Mesodermal cell (in vitro differentiated cells): Measurements from ENCODE around the gene RAPGEF4.

ENCODE experiments used
- H3K27ac ChIP-seq: 2 replicates; pipeline ENCODE4 v1.7.0; 2013; ENCODE audit warnings: mild to moderate bottlenecking, low read depth, low read length, moderate library complexity; ENCODE audit not compliant: severe bottlenecking
- H3K36me3 ChIP-seq: 2 replicates; pipeline ENCODE4 v1.7.1; 2013; ENCODE audit warnings: mild to moderate bottlenecking, low read length, moderate library complexity; ENCODE audit not compliant: control insufficient read depth, insufficient read depth
- H3K4me1 ChIP-seq: one replicate; pipeline ENCODE4 v1.7.1; 2013; ENCODE audit warnings: mild to moderate bottlenecking, low read length; ENCODE audit not compliant: insufficient read depth, control insufficient read depth, poor library complexity, severe bottlenecking
- H3K4me3 ChIP-seq: 2 replicates; pipeline ENCODE4 v1.7.0; 2013; ENCODE audit warnings: low read length, control low read depth, mild to moderate bottlenecking; ENCODE audit not compliant: insufficient read depth, poor library complexity, severe bottlenecking; ENCODE audit errors: extremely low read depth
- H3K9me3 ChIP-seq: 2 replicates; pipeline ENCODE4 v1.7.1; 2013; ENCODE audit warnings: mild to moderate bottlenecking, low read length, moderate library complexity; ENCODE audit not compliant: control insufficient read depth
- WGBS, 2 experiments: methylation state at CpG; one replicate each; pipeline ENCODE4 v1.1.5; 2013; ENCODE audit warnings: missing lambda C conversion rate in 2 of 2; ENCODE audit not compliant: insufficient coverage in 2 of 2; 5-methylcytosine and 5-hydroxymethylcytosine counted together

Gene RAPGEF4

DNA sequence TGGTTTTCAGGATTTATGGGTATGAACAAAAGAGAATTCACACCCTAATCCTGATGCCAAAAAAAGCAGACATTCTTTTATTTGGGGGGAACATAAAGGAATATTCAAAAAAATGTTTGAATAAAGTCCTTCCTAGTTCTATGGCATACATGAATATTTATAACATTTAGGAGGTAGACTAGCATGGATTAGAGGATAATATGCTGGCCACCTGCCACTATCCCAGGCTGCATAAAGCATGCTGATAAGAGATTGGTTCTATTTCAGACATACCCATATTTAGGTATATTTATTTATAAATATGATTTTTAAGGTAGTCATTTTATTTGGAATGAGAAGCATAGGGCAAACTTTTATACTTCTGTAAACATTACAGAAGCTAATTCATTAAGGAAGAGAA lies 305.1 kb downstream of the RAPGEF4 start:
- Histone ChIP-seq H3K4me3 (no peak overlapping the region), H3K27ac (no peak overlapping the region), H3K36me3 (no peaks in the 10 kb centered on the region), H3K4me1 (no peaks in the 10 kb centered on the region), H3K9me3 (no peaks in the 10 kb centered on the region)

DNA sequence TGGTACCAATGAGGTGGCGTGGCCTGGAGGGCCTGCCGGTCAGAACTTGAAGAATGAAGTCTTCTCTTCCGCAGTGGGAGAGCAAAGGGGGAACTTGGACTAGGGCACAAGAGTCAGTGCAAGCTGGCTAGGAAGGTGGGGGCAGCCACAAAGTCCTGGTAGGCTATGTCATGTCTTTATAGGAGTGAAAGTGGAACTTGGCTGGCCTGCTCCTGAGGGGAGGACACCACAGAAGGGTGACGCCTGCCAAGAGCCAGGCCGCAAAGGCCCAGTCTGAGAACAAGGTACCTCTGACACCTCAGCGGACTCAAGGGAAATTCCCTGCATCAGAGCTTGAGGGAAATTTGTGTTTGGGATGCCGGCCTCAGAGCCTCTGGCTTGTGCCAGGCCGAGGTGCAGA lies 307.8 kb downstream of the RAPGEF4 start:
- Histone ChIP-seq H3K4me3 (no peak overlapping the region), H3K36me3 (no peaks in the 10 kb centered on the region), H3K27ac (no peak overlapping the region), H3K4me1 (peaks cover 5% of the 10 kb centered on the region), H3K9me3 (no peaks in the 10 kb centered on the region)
- 93 to 100% methylated on average over 7 of the region's 8 CpGs for WGBS, 2 experiments

DNA sequence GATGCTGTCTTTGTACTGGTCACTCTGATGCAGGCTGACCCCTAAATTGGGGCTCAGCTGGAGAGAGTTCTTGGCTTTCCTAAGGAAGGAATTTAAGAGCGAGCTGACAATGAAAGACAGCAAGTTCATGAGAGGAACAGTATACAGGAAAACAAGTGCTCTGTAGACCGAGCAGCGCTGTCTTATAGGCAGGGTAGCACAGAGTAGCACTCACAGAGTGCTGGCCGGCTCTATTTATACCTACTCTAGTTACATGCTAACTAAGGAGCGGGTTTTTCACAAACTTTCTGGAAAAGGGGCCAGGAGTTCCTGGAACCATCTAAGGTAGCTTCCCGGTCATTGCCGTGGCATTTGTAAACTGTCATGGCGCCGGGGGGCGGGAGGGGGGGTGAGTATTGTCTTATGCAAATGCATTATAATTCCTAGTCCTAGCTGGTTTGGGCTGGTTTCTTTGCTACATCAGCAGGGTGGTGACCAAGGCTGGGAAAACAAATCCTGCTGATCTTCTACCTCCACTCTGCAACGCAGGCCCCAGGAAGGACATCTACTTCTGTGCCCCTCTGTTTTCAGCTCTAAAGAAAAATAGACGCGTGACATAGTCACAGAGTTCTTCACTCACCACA lies 308.4 kb downstream of the RAPGEF4 start:
- 95 to 97% methylated on average over 9 to 10 of the region's 13 CpGs for WGBS, 2 experiments
- Histone ChIP-seq H3K4me1 (peaks cover 7% of the 10 kb centered on the region), H3K36me3 (no peaks in the 10 kb centered on the region), H3K27ac (no peak overlapping the region), H3K9me3 (no peaks in the 10 kb centered on the region), H3K4me3 (no peak overlapping the region)

- Histone ChIP-seq H3K9me3 (no peaks in the 10 kb centered on the region), H3K36me3 (no peaks in the 10 kb centered on the region), H3K4me1 (peaks cover 13% of the 10 kb centered on the region), H3K4me3 (no peak overlapping the region), H3K27ac (no peak overlapping the region)
- WGBS, 2 experiments = 88 to 91% methylated on average over 9 of the region's 10 CpGs
These were observed 309.0 kb downstream of the RAPGEF4 start for GRCh38 chr2:173044686-173045085.

GRCh38 chr2:173045181-173045580 lies 309.5 kb downstream of the RAPGEF4 start:
- WGBS, 2 experiments = 100% methylated on average over 1 of the region's 2 CpGs
- no peak overlapping the region for H3K4me3 ChIP-seq
- H3K36me3 ChIP-seq = no peaks in the 10 kb centered on the region
- peaks cover 13% of the 10 kb centered on the region for H3K4me1 ChIP-seq
- no peak overlapping the region for H3K27ac ChIP-seq
- no peaks in the 10 kb centered on the region for H3K9me3 ChIP-seq

DNA sequence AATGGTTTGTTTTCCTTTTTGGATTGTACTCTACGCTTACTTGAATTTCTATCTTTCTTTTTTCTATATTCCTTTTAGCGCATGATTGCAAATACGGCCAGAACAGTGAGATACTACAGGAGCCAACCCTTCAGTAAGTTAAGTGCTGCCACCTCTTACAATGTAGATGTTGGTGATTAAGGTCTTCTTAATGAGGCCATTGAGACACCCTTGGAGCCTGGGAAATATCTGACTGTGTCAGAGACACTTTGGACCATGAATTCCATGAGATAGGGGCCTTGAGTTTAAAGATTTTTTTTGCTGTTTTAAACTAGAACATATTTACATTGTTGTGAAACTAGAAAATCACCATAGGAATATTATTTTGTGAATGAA lies 312.9 kb downstream of the RAPGEF4 start:
- Histone ChIP-seq H3K9me3 (no peaks in the 10 kb centered on the region), H3K27ac (peak overlapping the region; percentile 60), H3K4me1 (peaks cover 19% of the 10 kb centered on the region), H3K36me3 (no peaks in the 10 kb centered on the region), H3K4me3 (no peak overlapping the region)
- 100% methylated on average over 2 to 3 of the region's 3 CpGs for WGBS, 2 experiments

- peaks cover 24% of the 10 kb centered on the region for H3K4me1 ChIP-seq
- H3K4me3 ChIP-seq = no peak overlapping the region
- peak overlapping the region; percentile 60 for H3K27ac ChIP-seq
- no peaks in the 10 kb centered on the region for H3K36me3 ChIP-seq
- H3K9me3 ChIP-seq = no peaks in the 10 kb centered on the region
- WGBS, 2 experiments = 100% methylated on average over 1 of the region's 4 CpGs; no CpG with 5 or more reads in 1 of the 2 experiments
These were observed 313.4 kb downstream of the RAPGEF4 start for GRCh38 chr2:173048897-173049661.

DNA sequence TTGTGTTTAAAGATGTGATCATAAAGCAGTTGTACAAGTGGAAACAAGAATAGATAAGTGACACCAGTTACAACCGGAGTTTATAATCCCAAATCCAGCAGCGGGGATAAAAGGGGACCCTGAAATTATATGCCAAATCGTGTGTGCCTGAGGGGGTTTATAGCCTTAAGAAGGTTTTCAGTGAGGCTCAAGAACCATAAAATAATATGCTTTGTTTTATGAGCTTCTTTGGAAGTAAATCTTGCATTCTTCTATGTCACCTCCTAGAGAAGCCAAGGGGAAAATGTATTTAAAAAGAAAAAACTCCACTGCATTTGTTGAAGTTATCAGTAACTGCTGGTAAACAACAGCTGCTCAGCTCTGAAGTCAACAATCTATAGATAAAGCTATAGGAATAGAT lies 314.2 kb downstream of the RAPGEF4 start:
- H3K4me1 ChIP-seq = peaks cover 27% of the 10 kb centered on the region
- WGBS, 2 experiments = 100% methylated on average over 1 of the region's 3 CpGs; no CpG with 5 or more reads in 1 of the 2 experiments
- no peaks in the 10 kb centered on the region for H3K9me3 ChIP-seq
- no peak overlapping the region for H3K27ac ChIP-seq
- H3K4me3 ChIP-seq = no peak overlapping the region
- no peaks in the 10 kb centered on the region for H3K36me3 ChIP-seq

DNA sequence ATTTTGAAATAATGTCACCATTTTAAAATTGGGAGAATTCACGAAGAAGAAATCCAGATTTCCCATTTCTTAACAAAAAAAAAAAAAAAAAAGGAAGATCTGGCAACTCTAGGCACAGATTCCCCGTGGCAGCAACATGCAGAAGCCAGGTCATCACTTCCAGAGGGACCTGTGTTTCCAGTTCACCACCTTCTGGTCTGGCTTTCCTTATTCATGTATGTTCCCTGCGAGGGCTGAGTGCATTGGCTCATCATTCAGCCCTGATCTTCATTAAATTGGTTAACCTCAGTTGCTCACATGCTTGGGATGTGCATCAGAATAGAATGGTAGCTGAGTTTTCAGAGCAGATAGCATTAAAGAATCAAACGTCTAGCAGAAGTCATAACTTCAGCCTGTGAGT lies 315.0 kb downstream of the RAPGEF4 start:
- no peak overlapping the region for H3K27ac ChIP-seq
- WGBS, 2 experiments = 89 to 98% methylated on average over 3 to 4 of the region's 4 CpGs
- no peaks in the 10 kb centered on the region for H3K36me3 ChIP-seq
- H3K4me1 ChIP-seq = peaks cover 27% of the 10 kb centered on the region
- H3K4me3 ChIP-seq = no peak overlapping the region
- H3K9me3 ChIP-seq = no peaks in the 10 kb centered on the region

- 89 to 96% methylated on average over 5 to 6 of the region's 7 CpGs for WGBS, 2 experiments
- no peak overlapping the region for H3K27ac ChIP-seq
- H3K4me3 ChIP-seq = no peak overlapping the region
- peaks cover 27% of the 10 kb centered on the region for H3K4me1 ChIP-seq
- H3K9me3 ChIP-seq = no peaks in the 10 kb centered on the region
- H3K36me3 ChIP-seq = no peaks in the 10 kb centered on the region
These were observed 316.0 kb downstream of the RAPGEF4 start for GRCh38 chr2:173051463-173052215.
